Measurements from ENCODE around the gene CKAP5.
A peak's percentile ranks its signal among the peaks of the same experiment; 100 is the strongest.
"Not testable (repeated sequence)": the region's sequence is repeated elsewhere in the genome, so short reads cannot be mapped to it uniquely, and the experiment has no call there.

Gene CKAP5

GRCh38 chr11:46712874-46713576 lies 133.1 kb downstream of the CKAP5 start:
- DNase-seq (ENCODE audit: low read depth) = no peak
- H3K4me3 ChIP-seq (ENCODE audit: low read length) = no peak overlapping the region
- TF ChIP-seq, protein P1, sequence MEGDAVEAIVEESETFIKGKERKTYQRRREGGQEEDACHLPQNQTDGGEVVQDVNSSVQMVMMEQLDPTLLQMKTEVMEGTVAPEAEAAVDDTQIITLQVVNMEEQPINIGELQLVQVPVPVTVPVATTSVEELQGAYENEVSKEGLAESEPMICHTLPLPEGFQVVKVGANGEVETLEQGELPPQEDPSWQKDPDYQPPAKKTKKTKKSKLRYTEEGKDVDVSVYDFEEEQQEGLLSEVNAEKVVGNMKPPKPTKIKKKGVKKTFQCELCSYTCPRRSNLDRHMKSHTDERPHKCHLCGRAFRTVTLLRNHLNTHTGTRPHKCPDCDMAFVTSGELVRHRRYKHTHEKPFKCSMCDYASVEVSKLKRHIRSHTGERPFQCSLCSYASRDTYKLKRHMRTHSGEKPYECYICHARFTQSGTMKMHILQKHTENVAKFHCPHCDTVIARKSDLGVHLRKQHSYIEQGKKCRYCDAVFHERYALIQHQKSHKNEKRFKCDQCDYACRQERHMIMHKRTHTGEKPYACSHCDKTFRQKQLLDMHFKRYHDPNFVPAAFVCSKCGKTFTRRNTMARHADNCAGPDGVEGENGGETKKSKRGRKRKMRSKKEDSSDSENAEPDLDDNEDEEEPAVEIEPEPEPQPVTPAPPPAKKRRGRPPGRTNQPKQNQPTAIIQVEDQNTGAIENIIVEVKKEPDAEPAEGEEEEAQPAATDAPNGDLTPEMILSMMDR (conservative IDR thresholded peaks at IDR 0.05; ENCODE audit: low read depth, low read length) = no peak

- TF ChIP-seq, protein P1 (conservative IDR thresholded peaks at IDR 0.05; ENCODE audit: low read depth, low read length) = no peak
- DNase-seq (ENCODE audit: low read depth) = peak; percentile 71
- no peak overlapping the region for H3K4me3 ChIP-seq (ENCODE audit: low read length)
These were observed 134.8 kb downstream of the CKAP5 start for GRCh38 chr11:46711303-46711702.

DNA sequence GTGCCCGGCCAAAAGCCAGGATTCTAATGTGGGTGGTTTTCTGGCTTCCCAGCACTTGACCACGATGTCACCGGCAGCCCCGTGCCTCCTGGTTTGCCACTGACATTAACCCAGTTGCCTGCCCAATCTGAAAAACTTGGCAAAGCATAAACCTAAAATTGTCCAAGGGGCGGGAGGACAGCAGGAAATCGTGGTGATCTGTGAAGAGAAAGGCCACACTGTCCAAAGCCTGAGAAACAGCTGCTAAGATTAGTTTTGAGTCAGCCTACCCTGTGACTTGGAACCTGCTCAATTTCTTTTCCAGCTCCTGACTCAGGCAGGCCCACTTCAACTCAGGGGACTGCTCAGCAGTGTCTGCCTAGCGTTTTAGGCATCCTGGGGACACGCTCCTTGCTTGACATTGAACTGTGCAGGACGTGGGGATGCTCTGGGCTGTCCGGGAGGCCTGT lies 135.2 kb downstream of the CKAP5 start:
- TF ChIP-seq, protein P1 (conservative IDR thresholded peaks at IDR 0.05; ENCODE audit: low read depth, low read length) = no peak
- peak; percentile 99 for DNase-seq (ENCODE audit: low read depth)
- H3K4me3 ChIP-seq (ENCODE audit: low read length) = no peak overlapping the region

- DNase-seq (ENCODE audit: low read depth); H3K4me3 ChIP-seq (ENCODE audit: low read length): not testable (repeated sequence)
These were observed 136.7 kb downstream of the CKAP5 start for GRCh38 chr11:46709351-46709750.

DNA sequence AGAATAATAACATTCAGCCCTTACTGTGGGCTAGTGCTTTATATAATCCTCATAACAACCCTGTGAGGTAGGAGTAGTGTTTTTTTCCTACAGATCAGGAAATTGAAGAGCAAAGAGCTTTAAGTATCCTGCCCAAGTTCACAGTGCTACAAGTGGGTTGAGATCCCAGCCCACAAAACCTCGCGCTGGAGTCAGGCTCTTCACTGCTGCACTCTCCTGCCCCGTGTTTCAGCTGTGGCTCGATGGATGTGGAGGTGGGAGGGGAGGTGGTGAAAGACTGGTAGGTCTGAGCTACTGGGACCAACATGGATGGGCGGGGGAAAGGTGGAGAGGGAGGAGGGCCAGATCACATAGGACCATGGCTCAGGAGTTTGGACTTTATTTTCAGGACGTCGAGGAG lies 139.2 kb downstream of the CKAP5 start:
- TF ChIP-seq, protein P1 (conservative IDR thresholded peaks at IDR 0.05; ENCODE audit: low read depth, low read length) = no peak
- no peak overlapping the region for H3K4me3 ChIP-seq (ENCODE audit: low read length)
- DNase-seq (ENCODE audit: low read depth) = no peak

DNA sequence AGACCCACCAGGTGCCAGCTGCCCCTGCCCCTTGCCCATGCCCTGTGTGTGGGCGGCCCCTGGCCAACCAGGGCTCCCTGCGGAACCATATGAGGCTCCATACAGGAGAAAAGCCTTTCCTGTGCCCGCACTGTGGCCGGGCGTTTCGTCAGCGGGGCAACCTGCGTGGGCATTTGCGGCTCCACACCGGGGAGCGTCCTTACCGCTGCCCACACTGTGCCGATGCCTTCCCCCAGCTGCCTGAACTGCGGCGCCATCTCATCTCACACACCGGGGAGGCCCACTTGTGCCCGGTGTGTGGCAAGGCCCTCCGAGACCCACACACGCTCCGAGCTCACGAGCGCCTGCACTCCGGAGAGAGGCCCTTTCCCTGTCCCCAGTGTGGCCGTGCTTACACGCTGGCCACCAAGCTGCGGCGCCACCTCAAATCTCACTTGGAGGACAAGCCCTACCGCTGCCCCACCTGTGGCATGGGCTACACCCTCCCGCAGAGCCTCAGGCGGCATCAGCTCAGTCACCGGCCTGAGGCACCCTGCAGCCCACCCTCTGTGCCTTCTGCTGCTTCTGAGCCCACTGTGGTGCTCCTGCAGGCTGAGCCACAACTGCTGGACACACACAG lies 140.9 kb downstream of the CKAP5 start:
- TF ChIP-seq, protein P1 (conservative IDR thresholded peaks at IDR 0.05; ENCODE audit: low read depth, low read length) = no peak
- H3K4me3 ChIP-seq (ENCODE audit: low read length) = no peak overlapping the region
- no peak for DNase-seq (ENCODE audit: low read depth)

DNA sequence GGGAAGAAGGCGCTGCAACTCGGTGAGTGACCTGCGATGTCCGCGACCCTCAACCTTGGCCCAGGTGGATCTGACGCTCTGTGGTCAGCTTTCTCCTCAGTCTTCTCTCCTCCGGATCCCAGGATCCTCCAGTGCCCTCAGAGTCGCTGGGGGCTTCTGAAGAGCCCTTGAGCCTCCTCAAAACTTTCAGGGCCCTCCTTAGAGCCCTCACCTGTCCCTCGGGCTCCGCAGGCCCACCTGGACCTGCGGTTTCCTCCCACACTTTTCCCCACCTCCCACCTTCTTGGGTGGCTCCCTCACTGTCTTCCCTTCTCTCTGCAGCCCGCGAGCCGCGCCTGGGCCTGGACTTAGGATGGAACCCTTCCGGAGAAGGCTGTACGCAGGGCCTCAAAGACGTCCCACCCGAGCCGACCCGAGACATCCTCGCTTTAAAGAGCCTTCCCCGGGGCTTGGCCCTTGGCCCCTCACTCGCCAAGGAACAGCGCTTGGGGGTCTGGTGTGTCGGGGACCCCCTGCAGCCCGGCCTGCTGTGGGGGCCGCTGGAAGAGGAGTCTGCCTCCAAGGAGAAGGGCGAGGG lies 144.9 kb downstream of the CKAP5 start:
- peak overlapping the region; percentile 84 for H3K4me3 ChIP-seq (ENCODE audit: low read length)
- no peak for DNase-seq (ENCODE audit: low read depth)
- TF ChIP-seq, protein P1 (conservative IDR thresholded peaks at IDR 0.05; ENCODE audit: low read depth, low read length) = no peak

Measured in retinal pigment epithelial cell (primary cell).